ENCODE measurements around the gene ZMAT2. TPM values are rescaled to one million over a fixed set of nuclear protein-coding genes. Genes with fewer than 3 reads are reported as not detected.
A peak's percentile ranks its signal among the peaks of the same experiment; 100 is the strongest.

ZMAT2 gene
- total RNA-seq, 6 experiments from 2014 or later: 11.6 to 26.4 (median 18.0) TPM

- Histone ChIP-seq H3K27me3 (no peaks in the 10 kb centered on the region), H3K4me1 (no peaks in the 10 kb centered on the region), H3K9me3 (no peaks in the 10 kb centered on the region), H3K4me3 (no peak overlapping the region), H3K36me3 (no peaks in the 10 kb centered on the region), H3K27ac (no peak overlapping the region)
- 31% methylated on average over 3 of the region's 4 CpGs for WGBS (ENCODE audit: insufficient coverage, low coverage, low lambda C conversion rate, missing lambda C conversion rate)
- intact Hi-C loops (cut with DNase I): no loop called here
- TF ChIP-seq POLR2A (IDR thresholded peaks at IDR 0.05) (no peak), CTCF (IDR thresholded peaks at IDR 0.05) (no peak)
- ATAC-seq (no peak), DNase-seq (no peak)
These were observed 32.9 kb downstream of the ZMAT2 start for GRCh38 chr5:140733098-140733497.

GRCh38 chr5:140734354-140734753 is 34.1 kb downstream of the ZMAT2 start:
- no peaks in the 10 kb centered on the region for H3K27me3 ChIP-seq
- no peaks in the 10 kb centered on the region for H3K9me3 ChIP-seq
- no peak overlapping the region for H3K27ac ChIP-seq
- no peak overlapping the region for H3K4me3 ChIP-seq
- no peak for TF ChIP-seq POLR2A (IDR thresholded peaks at IDR 0.05)
- TF ChIP-seq CTCF (IDR thresholded peaks at IDR 0.05): peak; percentile 37 to 55 (median 47)
- WGBS (ENCODE audit: insufficient coverage, low coverage, low lambda C conversion rate, missing lambda C conversion rate): 35% methylated on average over 7 of the region's 7 CpGs
- no peaks in the 10 kb centered on the region for H3K36me3 ChIP-seq
- DNase-seq: no peak
- intact Hi-C loops (cut with DNase I): no loop called here
- peak; percentile 80 to 88 (median 82) for ATAC-seq
- no peaks in the 10 kb centered on the region for H3K4me1 ChIP-seq

DNA sequence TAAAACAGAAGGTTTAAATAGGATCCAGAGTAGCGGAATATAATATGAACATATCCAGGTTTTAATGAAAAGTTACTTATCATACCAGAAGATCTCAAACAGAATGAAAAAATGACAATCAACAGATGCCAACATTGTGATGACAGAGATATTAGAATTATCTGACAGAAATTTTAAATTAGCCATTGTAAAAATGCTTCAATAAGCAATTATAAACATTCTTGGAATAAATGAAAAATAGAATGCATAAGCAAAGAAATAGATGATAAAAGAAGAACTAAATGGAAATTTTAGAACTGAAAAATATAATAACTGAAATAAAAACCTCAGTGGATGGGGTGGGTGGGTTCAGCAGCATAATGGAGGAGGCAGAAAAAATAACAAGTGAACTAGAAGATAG is 37.2 kb downstream of the ZMAT2 start:
- WGBS (ENCODE audit: insufficient coverage, low coverage, low lambda C conversion rate, missing lambda C conversion rate): 75% methylated on average over 1 of the region's 1 CpG
- Histone ChIP-seq H3K27ac (no peak overlapping the region), H3K36me3 (no peaks in the 10 kb centered on the region), H3K27me3 (no peaks in the 10 kb centered on the region), H3K9me3 (no peaks in the 10 kb centered on the region), H3K4me1 (no peaks in the 10 kb centered on the region), H3K4me3 (no peak overlapping the region)
- DNase-seq: no peak
- no peak for ATAC-seq
- TF ChIP-seq CTCF (IDR thresholded peaks at IDR 0.05) (no peak), POLR2A (IDR thresholded peaks at IDR 0.05) (no peak)
- intact Hi-C loops (cut with DNase I): no loop called here

- Histone ChIP-seq H3K27me3 (no peaks in the 10 kb centered on the region), H3K4me3 (no peak overlapping the region), H3K27ac (no peak overlapping the region), H3K36me3 (no peaks in the 10 kb centered on the region), H3K4me1 (no peaks in the 10 kb centered on the region), H3K9me3 (peaks cover 0 to 4% (median 0%) of the 10 kb centered on the region in 4 donors)
- 56% methylated on average over 1 of the region's 1 CpG for WGBS (ENCODE audit: insufficient coverage, low coverage, low lambda C conversion rate, missing lambda C conversion rate)
- intact Hi-C loops (cut with DNase I): no loop called here
- ATAC-seq (no peak), DNase-seq (no peak)
- no peak for TF ChIP-seq CTCF (IDR thresholded peaks at IDR 0.05)
- no peak for TF ChIP-seq POLR2A (IDR thresholded peaks at IDR 0.05)
These were observed 41.7 kb downstream of the ZMAT2 start for GRCh38 chr5:140741967-140742366.

- ATAC-seq (no peak), DNase-seq (no peak)
- H3K36me3 ChIP-seq: no peaks in the 10 kb centered on the region
- peaks cover 0 to 11% (median 1%) of the 10 kb centered on the region in 4 donors for H3K9me3 ChIP-seq
- H3K4me3 ChIP-seq: no peak overlapping the region
- H3K4me1 ChIP-seq: no peaks in the 10 kb centered on the region
- H3K27me3 ChIP-seq: no peaks in the 10 kb centered on the region
- TF ChIP-seq POLR2A (IDR thresholded peaks at IDR 0.05): no peak
- TF ChIP-seq CTCF (IDR thresholded peaks at IDR 0.05): no peak
- intact Hi-C loops (cut with DNase I): no loop called here
- WGBS (ENCODE audit: insufficient coverage, low coverage, low lambda C conversion rate, missing lambda C conversion rate): no CpG with 5 or more reads among the region's 5 CpGs
- H3K27ac ChIP-seq: no peak overlapping the region
These were observed 53.3 kb downstream of the ZMAT2 start for GRCh38 chr5:140753561-140753960.

All from right lobe of liver (tissue), 6 donors.